Activated CD4-positive, alpha-beta memory T cell treated with anti-CD3 and anti-CD28 coated beads for 36 hours (primary cell): ENCODE measurements around the gene ATOSB. TPM values are rescaled to one million over a fixed set of nuclear protein-coding genes. Genes with fewer than 3 reads are reported as not detected.
A peak's percentile ranks its signal among the peaks of the same experiment; 100 is the strongest.

Experiments
- CTCF ChIA-PET: fragments of 350-600 bp; sonication (Branson Sonifier 250); formaldehyde crosslinking; loops from one replicate; lab custom pipeline; 2021; ENCODE audit warnings: antibody characterized with exemption, inconsistent platforms; lab: Charles Lee
- POLR2A ChIA-PET: fragments of 350-600 bp; sonication (Branson Sonifier 250); formaldehyde crosslinking; loops from one replicate; lab custom pipeline; 2021; ENCODE audit warnings: antibody characterized with exemption; lab: Charles Lee
- DNase-seq: peaks from one replicate; pipeline ENCODE4 v3.0.0-alpha.2; 2020
- H3K27ac Mint-ChIP-seq: one replicate; pipeline ENCODE4 v1.8.0; 2021; ENCODE audit warnings: mixed read lengths
- H3K27me3 Mint-ChIP-seq: one replicate; pipeline ENCODE4 v1.8.0; 2021; ENCODE audit warnings: mixed read lengths
- H3K36me3 Mint-ChIP-seq: one replicate; pipeline ENCODE4 v1.8.0; 2021; ENCODE audit warnings: mixed read lengths
- H3K4me1 Mint-ChIP-seq: one replicate; pipeline ENCODE4 v1.8.0; 2021; ENCODE audit warnings: low read depth, mixed read lengths
- H3K4me3 Mint-ChIP-seq: one replicate; pipeline ENCODE4 v1.8.0; 2021; ENCODE audit warnings: mild to moderate bottlenecking, mixed read lengths
- H3K9me3 Mint-ChIP-seq: one replicate; pipeline ENCODE4 v1.8.0; 2021; ENCODE audit warnings: mixed read lengths
- intact Hi-C: fragments of 100-400 bp; cut with micrococcal nuclease; formaldehyde crosslinking; loops from one replicate; pipeline ENCODE4 v1.15.1; 2023
- total RNA-seq, 2 experiments: library from RNA; stranded (reverse); gene quantifications; one replicate each; pipeline ENCODE4 v1.2.3, GENCODE V29; 2021

The ATOSB gene
- total RNA-seq, 2 experiments from 2014 or later = 9.1 to 9.6 TPM

DNA sequence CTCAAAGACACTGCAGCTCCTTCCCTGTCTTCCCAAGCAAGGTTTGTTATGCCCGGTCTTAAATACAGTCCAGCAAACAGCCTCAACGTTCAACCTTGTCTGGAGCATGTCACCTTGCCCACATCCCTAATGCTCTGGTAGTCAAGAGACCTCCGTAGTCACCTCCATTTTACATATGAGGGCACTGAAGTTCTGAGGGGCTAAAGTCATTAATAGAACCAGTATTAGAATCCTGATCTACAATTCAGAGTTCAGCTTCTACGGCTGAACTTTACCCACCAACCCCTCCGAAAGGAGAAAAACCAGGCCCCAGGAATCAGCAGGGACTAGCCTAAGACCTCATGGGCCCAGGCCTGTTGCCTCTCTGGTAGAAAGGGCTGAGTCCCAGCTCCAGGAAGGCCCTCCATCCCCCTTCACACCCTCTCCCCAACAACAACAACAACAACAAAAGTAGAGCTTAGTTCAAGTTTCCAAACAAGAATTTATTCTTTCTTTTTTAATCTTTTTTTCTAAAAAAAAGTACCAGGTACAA is 11.9 kb downstream of the ATOSB start:
- H3K27ac Mint-ChIP-seq = peak overlapping the region; percentile 93
- H3K9me3 Mint-ChIP-seq = no peaks in the 10 kb centered on the region
- POLR2A ChIA-PET = interaction anchor here (0.8 to 2.7 kb wide), 8 partner anchors 8 to 154 kb away, joined by 3 to 36 read pairs (median 6); partner anchors contain the start of genes FANCG and VCP

DNA sequence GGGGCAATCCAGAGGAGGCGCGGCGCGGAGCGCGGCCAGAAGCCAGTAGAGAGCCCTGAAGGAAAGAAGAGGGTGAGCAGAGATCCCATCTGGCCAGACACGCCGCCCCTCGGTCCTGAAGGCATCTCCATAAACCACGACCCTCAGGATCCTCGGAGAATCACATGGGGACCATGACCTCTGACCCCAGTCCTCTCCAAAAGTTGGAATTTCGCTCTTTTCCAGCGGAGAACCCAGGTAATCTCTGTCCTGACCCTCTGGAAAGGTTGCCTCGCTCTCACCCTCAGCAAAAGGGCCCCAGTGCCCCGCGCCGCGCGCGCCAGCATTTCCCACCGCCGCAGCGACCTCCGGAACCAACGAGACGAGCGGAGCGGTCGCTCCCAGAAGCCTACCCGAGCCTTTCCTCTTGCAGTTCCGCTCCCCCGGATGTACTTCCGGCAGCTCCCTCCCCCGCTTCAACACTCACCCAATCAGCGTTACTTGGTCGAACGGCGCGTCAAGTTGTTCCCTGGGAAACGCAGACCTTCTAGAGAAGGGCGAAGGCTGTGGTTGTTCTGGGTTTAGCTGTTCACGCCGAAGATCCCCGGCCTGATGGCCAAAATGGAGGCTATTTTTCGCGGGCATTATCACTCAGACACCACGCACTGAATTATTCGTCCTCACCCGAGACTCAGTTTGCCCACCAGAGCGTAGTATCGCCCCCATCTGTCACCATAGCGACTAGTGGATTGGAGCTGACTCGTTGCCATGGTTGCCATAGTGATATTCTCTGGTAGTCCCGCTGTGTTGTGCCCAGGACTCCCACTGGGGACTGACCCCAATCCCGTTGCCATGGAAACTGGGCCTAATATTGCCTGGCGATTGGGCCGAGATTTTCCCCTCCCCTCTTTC is 12.6 kb downstream of the ATOSB start, which contains the start of gene STOML2:
Gene STOML2 (minus strand): TSS at position 363 of the 891 bp plus-strand sequence. CDS start 37 bp downstream, at position 326.
- peak within 1 kb of the TSS; percentile 99 for H3K4me3 Mint-ChIP-seq

More for the DNA sequence above, 11.9 kb downstream of the ATOSB start:
- no peak for DNase-seq
- no peaks in the 10 kb centered on the region for H3K27me3 Mint-ChIP-seq
- CTCF ChIA-PET = interaction anchor here (0.9 to 3.3 kb wide), 8 partner anchors 8 to 205 kb away, joined by 3 to 15 read pairs (median 10); partner anchors contain the start of genes ATOSB, FANCG and VCP
- H3K4me1 Mint-ChIP-seq = peaks cover 30% of the 10 kb centered on the region
- H3K4me3 Mint-ChIP-seq = peak overlapping the region; percentile 99
- intact Hi-C loops = loop anchor here (1.0 kb wide), 3 partner anchors 8 to 24 kb away; partner anchors contain the start of genes ATOSB and FANCG
- H3K36me3 Mint-ChIP-seq = peaks cover 34% of the 10 kb centered on the region

DNA sequence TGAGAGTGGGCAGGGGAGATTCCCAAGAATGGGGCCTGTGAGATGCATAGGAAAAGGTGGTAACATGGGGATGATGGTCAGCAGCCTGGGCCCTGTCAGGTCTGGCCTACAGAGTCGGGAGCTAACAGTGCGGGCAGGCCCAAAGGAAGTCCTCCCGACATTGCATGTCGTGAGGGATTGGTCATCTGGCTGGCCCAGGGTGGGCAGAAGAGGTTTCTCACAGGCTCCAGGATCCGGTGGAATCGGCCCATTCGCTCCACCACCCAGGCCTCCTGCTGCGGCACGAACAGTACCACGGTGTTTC is 13.2 kb downstream of the ATOSB start:
- Mint-ChIP-seq H3K9me3 (no peaks in the 10 kb centered on the region), H3K4me3 (peak overlapping the region; percentile 99), H3K27me3 (no peaks in the 10 kb centered on the region), H3K36me3 (peaks cover 36% of the 10 kb centered on the region), H3K4me1 (peaks cover 34% of the 10 kb centered on the region), H3K27ac (peak overlapping the region; percentile 93)
- ChIA-PET CTCF (interaction anchor here (2.6 to 3.3 kb wide), 3 partner anchors 14 to 203 kb away, joined by 13 to 15 read pairs (median 15); partner anchors contain the start of genes ATOSB and VCP), POLR2A (interaction anchor here (0.6 to 2.7 kb wide), 7 partner anchors 9 to 51 kb away, joined by 3 to 36 read pairs (median 9); partner anchors contain the start of genes FANCG and VCP)
- intact Hi-C loops = no loop called here
- no peak for DNase-seq

More for the DNA sequence above, 12.6 kb downstream of the ATOSB start, which contains the start of gene STOML2:
- CTCF ChIA-PET = interaction anchor here (0.9 to 3.3 kb wide), 8 partner anchors 7 to 204 kb away, joined by 3 to 15 read pairs (median 10); partner anchors contain the start of genes ATOSB, FANCG and VCP
- peak; percentile 97 for DNase-seq
- H3K4me1 Mint-ChIP-seq = peaks cover 30% of the 10 kb centered on the region
- POLR2A ChIA-PET = interaction anchor here (0.6 to 2.7 kb wide), 10 partner anchors 8 to 154 kb away, joined by 3 to 36 read pairs (median 4); partner anchors contain the start of genes FANCG and VCP
- H3K27ac Mint-ChIP-seq = peak within 1 kb of the TSS; percentile 93
- intact Hi-C loops = loop anchor here (1.0 kb wide), 3 partner anchors 8 to 24 kb away; partner anchors contain the start of genes ATOSB and FANCG
- H3K27me3 Mint-ChIP-seq = no peaks in the 10 kb centered on the region
- H3K9me3 Mint-ChIP-seq = no peaks in the 10 kb centered on the region
- H3K36me3 Mint-ChIP-seq = peaks cover 35% of the 10 kb centered on the region

DNA sequence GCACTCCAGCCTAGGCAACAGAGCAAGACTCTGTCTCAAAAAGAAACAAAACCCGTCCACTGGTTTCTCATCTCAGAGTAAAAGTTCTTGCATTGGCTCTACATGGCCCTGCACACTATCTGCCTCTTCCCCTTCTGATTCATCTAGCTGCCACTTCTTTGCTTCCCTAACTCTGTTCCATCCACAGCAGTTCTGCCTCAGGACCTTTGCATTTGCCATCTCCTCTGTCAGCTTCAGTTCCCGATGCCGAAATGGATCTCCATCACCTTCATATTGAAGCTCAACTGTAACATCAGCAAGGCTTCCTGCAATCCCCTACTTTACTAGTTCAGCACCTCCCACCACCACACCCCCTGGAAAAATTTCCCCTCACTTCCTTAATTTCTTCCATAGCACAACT is 18.1 kb downstream of the ATOSB start:
- CTCF ChIA-PET = interaction anchor here (0.7 to 6.7 kb wide), 6 partner anchors 17 to 198 kb away, joined by 3 to 40 read pairs (median 22); partner anchors contain the start of genes ATOSB, FANCG and VCP
- DNase-seq = no peak
- H3K27me3 Mint-ChIP-seq = no peaks in the 10 kb centered on the region
- peaks cover 39% of the 10 kb centered on the region for H3K4me1 Mint-ChIP-seq
- H3K27ac Mint-ChIP-seq = peak overlapping the region; percentile 34
- intact Hi-C loops = loop anchor here (2.0 kb wide), 1 partner anchor 13 kb away; no protein-coding TSS in a partner anchor
- peaks cover 32% of the 10 kb centered on the region for H3K36me3 Mint-ChIP-seq
- POLR2A ChIA-PET = interaction anchor here (2.7 kb wide), 1 partner anchor 26 kb away, joined by 23 read pairs; the partner anchor contains the start of gene VCP
- no peak overlapping the region for H3K4me3 Mint-ChIP-seq
- H3K9me3 Mint-ChIP-seq = no peaks in the 10 kb centered on the region

DNA sequence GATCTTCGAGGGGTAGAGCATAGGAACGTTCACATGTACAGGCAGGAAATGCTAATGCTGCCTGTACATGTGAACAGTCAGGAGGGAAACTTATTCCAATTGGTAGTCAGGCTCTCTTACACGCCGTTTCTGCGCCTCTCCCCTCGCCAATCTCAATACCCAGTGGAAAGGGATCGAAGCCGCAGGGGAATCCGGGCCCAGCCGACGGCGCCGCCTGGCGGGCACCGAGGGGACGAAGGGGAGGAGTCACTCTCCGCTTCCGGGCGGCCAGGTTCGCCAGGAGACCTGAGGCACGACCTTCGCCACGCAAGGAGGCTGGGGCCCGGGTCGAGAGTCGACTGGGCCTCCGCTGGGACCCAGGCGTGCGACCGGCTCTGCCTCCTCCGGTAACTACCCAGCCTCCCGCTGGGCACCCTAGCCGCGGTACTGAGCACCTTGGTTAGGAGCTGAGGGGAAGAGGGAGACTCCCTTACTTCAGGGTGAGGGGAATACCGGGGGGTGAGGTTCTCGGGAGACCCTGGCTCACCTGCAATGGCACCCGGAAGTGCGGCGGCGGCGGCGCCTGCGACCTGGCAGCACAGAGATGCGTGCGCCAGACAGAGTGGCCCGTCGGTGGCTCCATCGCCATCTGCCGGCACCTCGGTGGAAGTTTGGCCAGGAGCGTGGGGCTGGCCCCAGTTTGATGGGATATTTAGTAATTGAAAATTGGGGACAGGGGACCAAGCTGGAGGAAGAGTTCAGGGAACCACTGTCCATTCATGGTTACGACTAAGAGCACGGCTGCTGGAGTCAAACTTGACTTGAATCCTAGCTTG is 19.4 kb downstream of the ATOSB start, which contains the start of gene PIGO:
Gene PIGO (minus strand): TSS at position 557 of the 815 bp plus-strand sequence. CDS start 1,026 bp downstream, outside the sequence.
- Mint-ChIP-seq H3K27ac (peak within 1 kb of the TSS; percentile 93), H3K9me3 (no peaks in the 10 kb centered on the region), H3K4me1 (peaks cover 27% of the 10 kb centered on the region), H3K27me3 (no peaks in the 10 kb centered on the region), H3K36me3 (peaks cover 27% of the 10 kb centered on the region), H3K4me3 (peak within 1 kb of the TSS; percentile 84)
- ChIA-PET CTCF (interaction anchor here (0.7 to 6.7 kb wide), 19 partner anchors 8 to 476 kb away, joined by 3 to 40 read pairs (median 3); partner anchors contain the start of genes ATOSB, DCTN3, FANCG and VCP), POLR2A (interaction anchor here (0.9 to 2.9 kb wide), 7 partner anchors 9 to 45 kb away, joined by 3 to 23 read pairs (median 4); partner anchors contain the start of genes ATOSB, FANCG and VCP)
- intact Hi-C loops = loop anchor here (1.0 to 2.0 kb wide), 6 partner anchors 15 to 197 kb away; partner anchors contain the start of genes DNAJB5 and VCP
- DNase-seq = peak; percentile 93

DNA sequence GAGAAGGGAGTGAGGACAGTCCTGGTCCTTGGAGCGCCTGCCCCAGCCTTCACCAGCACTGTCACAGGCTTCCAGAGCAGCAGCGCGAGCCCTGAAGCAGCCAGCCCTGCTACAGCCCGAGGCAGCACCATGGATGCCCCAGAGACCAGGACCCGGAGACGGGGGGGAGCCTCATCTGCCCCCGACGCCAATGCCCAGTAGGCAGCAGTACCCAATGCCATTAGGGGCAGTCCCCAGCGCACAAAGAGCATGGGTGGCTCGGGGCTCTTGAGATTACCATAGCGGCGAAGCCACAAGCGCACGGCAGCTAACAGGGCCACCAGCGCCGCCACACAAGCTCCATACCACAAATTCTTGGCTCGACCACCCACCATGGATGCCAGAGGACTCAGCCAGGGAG is 24.1 kb downstream of the ATOSB start:
- Mint-ChIP-seq H3K4me1 (peaks cover 13% of the 10 kb centered on the region), H3K36me3 (peaks cover 29% of the 10 kb centered on the region), H3K27me3 (no peaks in the 10 kb centered on the region), H3K27ac (no peak overlapping the region), H3K4me3 (no peak overlapping the region), H3K9me3 (no peaks in the 10 kb centered on the region)
- intact Hi-C loops = no loop called here
- DNase-seq = no peak
- POLR2A ChIA-PET = interaction anchor here (2.5 kb wide), 1 partner anchor 12 kb away, joined by 14 read pairs; the partner anchor contains the start of gene FANCG
- CTCF ChIA-PET = interaction anchor here (1.1 to 6.7 kb wide), 2 partner anchors 20 to 167 kb away, joined by 4 to 36 read pairs; partner anchors contain the start of gene VCP

DNA sequence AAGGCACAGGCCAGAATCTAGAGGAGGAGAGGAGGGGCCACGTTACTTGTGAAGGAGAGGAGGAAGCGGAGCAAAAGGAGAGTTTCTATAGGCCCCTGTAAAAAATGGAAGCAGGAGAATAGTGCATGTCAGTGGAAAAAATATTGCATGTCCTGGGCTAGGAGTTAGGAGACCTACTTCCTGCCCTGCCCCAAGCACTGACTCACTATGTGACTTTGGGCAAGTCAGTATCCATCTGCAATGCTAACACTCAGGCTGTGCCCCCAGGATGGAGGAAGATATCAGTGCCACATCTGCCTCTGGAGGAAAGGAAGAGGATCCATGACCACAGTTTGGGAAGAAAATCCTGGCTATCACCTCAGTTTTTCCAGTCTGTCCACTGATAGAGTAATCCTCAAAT is 26.2 kb downstream of the ATOSB start:
- Mint-ChIP-seq H3K9me3 (no peaks in the 10 kb centered on the region), H3K36me3 (peaks cover 29% of the 10 kb centered on the region), H3K27me3 (no peaks in the 10 kb centered on the region), H3K27ac (no peak overlapping the region), H3K4me3 (no peak overlapping the region), H3K4me1 (peaks cover under 1% of the 10 kb centered on the region)
- intact Hi-C loops = no loop called here
- ChIA-PET POLR2A (no interaction called here), CTCF (no interaction called here)
- no peak for DNase-seq

DNA sequence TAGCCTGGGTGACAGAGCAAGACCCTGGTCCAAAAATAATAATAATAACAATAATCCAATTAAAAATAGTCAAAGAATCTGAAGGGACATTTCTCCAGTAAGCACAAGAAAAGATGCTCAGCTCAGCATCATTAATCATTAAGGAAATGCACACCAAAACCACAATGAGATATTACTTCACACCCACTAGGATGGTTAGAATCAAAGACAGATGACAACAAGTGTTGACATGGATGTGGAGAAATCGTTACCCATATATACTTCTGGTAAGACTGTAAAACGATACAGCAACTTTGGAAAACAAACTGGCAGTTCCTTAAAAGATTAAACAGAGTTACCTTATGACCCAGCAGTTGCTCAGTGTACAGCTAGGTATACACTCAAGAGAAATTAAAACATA is 30.6 kb downstream of the ATOSB start:
- ChIA-PET POLR2A (no interaction called here), CTCF (interaction anchor here (0.7 to 4.1 kb wide), 2 partner anchors 11 to 34 kb away, joined by 3 to 23 read pairs; partner anchors contain the start of gene PIGO)
- no peaks in the 10 kb centered on the region for H3K27me3 Mint-ChIP-seq
- DNase-seq = no peak
- H3K9me3 Mint-ChIP-seq = no peaks in the 10 kb centered on the region
- intact Hi-C loops = no loop called here
- H3K36me3 Mint-ChIP-seq = peaks cover 13% of the 10 kb centered on the region
- H3K27ac Mint-ChIP-seq = no peak overlapping the region
- peaks cover 1% of the 10 kb centered on the region for H3K4me1 Mint-ChIP-seq
- no peak overlapping the region for H3K4me3 Mint-ChIP-seq

DNA sequence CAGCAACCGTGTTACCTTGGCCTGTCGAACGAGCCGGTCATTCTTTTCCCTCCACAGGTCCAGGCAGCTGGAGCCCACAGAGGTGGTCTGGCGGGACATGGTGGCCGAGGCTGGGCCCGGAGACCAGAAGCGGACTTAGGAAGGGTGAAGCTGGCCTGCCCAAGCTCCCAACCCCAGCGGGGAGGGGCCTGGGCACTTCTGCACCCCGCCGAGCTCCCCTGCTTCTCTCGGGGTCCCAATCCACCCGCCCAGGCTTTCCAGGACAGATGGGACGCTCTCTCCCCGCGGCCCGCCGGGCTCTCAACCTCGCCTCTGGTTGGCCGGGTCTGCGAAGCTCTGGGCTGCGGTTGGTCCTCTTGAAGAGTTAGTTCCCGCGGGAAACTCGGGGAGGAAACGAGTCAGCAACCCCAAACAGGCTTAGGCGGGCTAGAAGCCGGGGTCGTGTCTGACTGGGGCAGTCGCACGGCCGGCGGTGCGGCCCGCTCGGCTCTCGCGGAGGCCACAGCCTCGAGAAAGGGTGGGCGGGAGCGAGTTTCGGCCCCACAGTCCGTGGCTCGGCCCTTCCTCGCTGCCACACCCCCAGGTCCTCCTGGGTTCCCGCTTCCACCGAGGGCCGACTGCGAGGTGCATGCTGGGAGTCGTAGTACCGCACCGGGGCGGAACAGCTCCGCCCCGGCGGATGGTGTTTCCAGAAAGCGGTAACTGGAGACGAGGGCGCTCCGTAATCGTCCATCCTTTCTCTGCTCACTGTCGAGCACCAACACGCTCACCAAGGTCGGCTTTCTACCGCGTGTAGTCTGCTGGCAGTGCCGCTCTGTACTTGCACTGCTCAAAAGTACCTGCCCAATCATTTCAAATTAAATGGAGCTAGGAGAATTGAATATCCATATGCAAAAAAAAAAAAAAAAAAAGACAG is 36.0 kb downstream of the ATOSB start, which contains the start of gene FANCG:
Gene FANCG (minus strand): TSS at position 517 of the 916 bp plus-strand sequence. CDS start 418 bp downstream, at position 99.
- H3K9me3 Mint-ChIP-seq = no peaks in the 10 kb centered on the region
- ChIA-PET CTCF (interaction anchor here (0.9 to 4.4 kb wide), 11 partner anchors 8 to 180 kb away, joined by 3 to 40 read pairs (median 5); partner anchors contain the start of genes ATOSB, PIGO and STOML2), POLR2A (interaction anchor here (0.6 to 2.7 kb wide), 10 partner anchors 8 to 442 kb away, joined by 3 to 29 read pairs (median 7); partner anchors contain the start of genes PIGO, SIGMAR1 and STOML2)
- H3K4me3 Mint-ChIP-seq = peak within 1 kb of the TSS; percentile 92
- H3K4me1 Mint-ChIP-seq = peaks cover 16% of the 10 kb centered on the region
- peaks cover 30% of the 10 kb centered on the region for H3K36me3 Mint-ChIP-seq
- DNase-seq = peak; percentile 91
- no peaks in the 10 kb centered on the region for H3K27me3 Mint-ChIP-seq
- intact Hi-C loops = loop anchor here (1.0 to 10.0 kb wide), 4 partner anchors 7 to 655 kb away; partner anchors contain the start of genes CREB3, PIGO, STOML2 and TLN1
- H3K27ac Mint-ChIP-seq = peak within 1 kb of the TSS; percentile 98
